ENCODE measurements around the gene BORCS6. TPM values are rescaled to one million over a fixed set of nuclear protein-coding genes. Genes with fewer than 3 reads are reported as not detected.
A peak's percentile ranks its signal among the peaks of the same experiment; 100 is the strongest.

BORCS6 gene
- total and polyA plus RNA-seq, 9 of the 15 experiments (the other 6 are each of a cell fraction or from before 2014, with no cell fraction given) = 0.01 to 7.4 (median 2.3) TPM

DNA sequence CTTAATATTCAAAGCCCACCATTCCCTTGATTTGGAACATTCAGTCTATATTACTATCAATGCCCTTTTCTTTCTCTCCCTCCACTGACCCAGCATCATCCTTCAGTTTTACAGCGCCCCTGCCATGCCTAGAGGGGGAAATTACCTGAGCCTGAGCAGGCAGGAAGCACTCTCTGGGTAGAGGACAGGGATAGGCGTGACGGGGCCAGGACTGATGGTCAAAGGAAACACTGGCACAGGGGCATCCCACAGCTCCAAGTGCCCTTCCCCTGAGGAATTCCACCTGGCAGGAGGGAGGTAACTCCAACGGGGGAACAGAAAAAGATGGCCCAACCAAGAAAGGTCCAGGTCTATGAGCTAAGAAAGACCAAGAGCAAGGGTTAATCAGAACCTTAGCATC lies 47.9 kb upstream of the BORCS6 start (continued):
- no peak for TF ChIP-seq MCM3 (IDR thresholded peaks at IDR 0.05)
- no peak for TF ChIP-seq ZBTB7A (IDR thresholded peaks at IDR 0.05; ENCODE audit: borderline replicate concordance, control insufficient read depth, low read depth, low read length)
- TF ChIP-seq CCNT2 (IDR thresholded peaks at IDR 0.05; ENCODE audit: borderline replicate concordance, extremely low read depth, insufficient read length, low read depth, low read length) = no peak
- TF ChIP-seq ZNF277 (CRISPR knock-in tag; IDR thresholded peaks at IDR 0.05; ENCODE audit: borderline replicate concordance) = no peak

DNA sequence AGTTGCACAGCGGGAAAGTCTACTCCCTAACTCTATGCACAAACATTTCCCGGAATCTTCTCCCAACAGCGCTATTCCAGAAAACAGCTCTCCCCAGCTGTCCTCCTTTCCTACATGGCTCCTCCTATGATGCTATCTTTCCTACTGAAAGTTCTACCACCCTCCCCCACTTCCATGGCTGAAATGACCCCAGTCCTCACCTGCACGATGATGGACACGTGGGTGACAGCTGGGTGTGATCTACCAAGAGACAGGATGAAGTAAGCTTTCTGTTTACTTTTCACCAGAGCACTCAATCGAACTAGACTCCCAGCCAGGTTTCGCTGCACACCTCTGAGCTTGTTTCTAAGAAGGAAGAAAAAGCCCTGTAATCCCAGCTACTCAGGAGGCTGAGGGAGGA lies 47.2 kb upstream of the BORCS6 start:
- Histone ChIP-seq H2AFZ (ENCODE audit: low read depth, low read length) (no peak overlapping the region), H3K9me3 (replicated peaks; ENCODE audit: control insufficient read depth, insufficient read depth, low read depth, low read length) (no peaks in the 10 kb centered on the region), H3K9me1 (ENCODE audit: control insufficient read depth, insufficient read depth, low read length) (no peaks in the 10 kb centered on the region), H3K79me2 (ENCODE audit: control insufficient read depth, insufficient read depth, low read length) (no peaks in the 10 kb centered on the region), H3K4me1 (replicated peaks in 1 of 2; ENCODE audit: control insufficient read depth in 2 of 2, insufficient read depth in 2 of 2, low read length in 2 of 2) (peaks cover 5 to 6% of the 10 kb centered on the region in 2 experiments; a peak in 3 of 5 replicates), H3K27ac (ENCODE audit: extremely low read depth, low read depth, low read length) (no peak overlapping the region), H4K20me1 (replicated peaks; ENCODE audit: control insufficient read depth, insufficient read depth, low read length) (no peaks in the 10 kb centered on the region), H3K36me3 (ENCODE audit: control insufficient read depth, insufficient read depth, low read length) (peaks cover 82% of the 10 kb centered on the region; the same call in 2 of the 3 replicates), H3K9ac (ENCODE audit: insufficient read depth in 1 of 2, low read depth in 2 of 2, low read length in 2 of 2) (no peak overlapping the region; a peak in 1 of 4 replicates), H3K4me2 (ENCODE audit: insufficient read depth, low read length) (no peak overlapping the region; the same call in 1 of the 2 replicates), H3K27me3 (ENCODE audit: control insufficient read depth in 2 of 2, insufficient read depth in 2 of 2, low read length in 2 of 2) (no peaks in the 10 kb centered on the region), H3K4me3 (no peak overlapping the region)
- BruUV-seq (replicated peaks) = TSS peak; percentile 22
- POLR2A ChIA-PET = interaction anchor here (1.1 to 2.3 kb wide), 3 partner anchors 10 to 14 kb away, joined by 3 to 11 read pairs (median 4); partner anchors contain the start of gene CTC1
- intact Hi-C loops (cut with micrococcal nuclease) = no loop called here
- CTCF ChIA-PET (ENCODE audit: low intra/inter-chr PET ratio) = interaction anchor here (0.6 kb wide), 1 partner anchor 99 kb away, joined by 4 read pairs; no protein-coding TSS in a partner anchor
- FAIRE-seq (no peak), DNase-seq (ENCODE audit: extremely low read depth in 1 of 4, low spot score in 3 of 4) (peak in 3 of 4 experiments; percentile 10 to 28 (median 28)), ATAC-seq (peak; percentile 40; the same call in 2 of the 3 replicates)
- 48% methylated on average over 7 of the region's 7 CpGs for WGBS (ENCODE audit: insufficient coverage, low coverage, missing lambda C conversion rate)
- TF ChIP-seq PKNOX1 (IDR thresholded peaks at IDR 0.05) (peak; percentile 75), L3MBTL2 (IDR thresholded peaks at IDR 0.05) (peak; percentile 46), MEIS2 (IDR thresholded peaks at IDR 0.05; ENCODE audit: partially characterized antibody) (peak; percentile 58)
- TF ChIP-seq, protein P1, sequence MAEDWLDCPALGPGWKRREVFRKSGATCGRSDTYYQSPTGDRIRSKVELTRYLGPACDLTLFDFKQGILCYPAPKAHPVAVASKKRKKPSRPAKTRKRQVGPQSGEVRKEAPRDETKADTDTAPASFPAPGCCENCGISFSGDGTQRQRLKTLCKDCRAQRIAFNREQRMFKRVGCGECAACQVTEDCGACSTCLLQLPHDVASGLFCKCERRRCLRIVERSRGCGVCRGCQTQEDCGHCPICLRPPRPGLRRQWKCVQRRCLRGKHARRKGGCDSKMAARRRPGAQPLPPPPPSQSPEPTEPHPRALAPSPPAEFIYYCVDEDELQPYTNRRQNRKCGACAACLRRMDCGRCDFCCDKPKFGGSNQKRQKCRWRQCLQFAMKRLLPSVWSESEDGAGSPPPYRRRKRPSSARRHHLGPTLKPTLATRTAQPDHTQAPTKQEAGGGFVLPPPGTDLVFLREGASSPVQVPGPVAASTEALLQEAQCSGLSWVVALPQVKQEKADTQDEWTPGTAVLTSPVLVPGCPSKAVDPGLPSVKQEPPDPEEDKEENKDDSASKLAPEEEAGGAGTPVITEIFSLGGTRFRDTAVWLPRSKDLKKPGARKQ (CRISPR knock-in tag; IDR thresholded peaks at IDR 0.05) = no peak
- in situ Hi-C loops (cut with MboI) = no loop called here
